ENCODE results near the gene DBN1. TPM values are rescaled to one million over a fixed set of nuclear protein-coding genes. Genes with fewer than 3 reads are reported as not detected.

Gene DBN1
- total and polyA plus RNA-seq, 2 donors (not counting 3 experiments of a cell fraction or from before 2014, with no cell fraction given) = 198 to 336 TPM

DNA sequence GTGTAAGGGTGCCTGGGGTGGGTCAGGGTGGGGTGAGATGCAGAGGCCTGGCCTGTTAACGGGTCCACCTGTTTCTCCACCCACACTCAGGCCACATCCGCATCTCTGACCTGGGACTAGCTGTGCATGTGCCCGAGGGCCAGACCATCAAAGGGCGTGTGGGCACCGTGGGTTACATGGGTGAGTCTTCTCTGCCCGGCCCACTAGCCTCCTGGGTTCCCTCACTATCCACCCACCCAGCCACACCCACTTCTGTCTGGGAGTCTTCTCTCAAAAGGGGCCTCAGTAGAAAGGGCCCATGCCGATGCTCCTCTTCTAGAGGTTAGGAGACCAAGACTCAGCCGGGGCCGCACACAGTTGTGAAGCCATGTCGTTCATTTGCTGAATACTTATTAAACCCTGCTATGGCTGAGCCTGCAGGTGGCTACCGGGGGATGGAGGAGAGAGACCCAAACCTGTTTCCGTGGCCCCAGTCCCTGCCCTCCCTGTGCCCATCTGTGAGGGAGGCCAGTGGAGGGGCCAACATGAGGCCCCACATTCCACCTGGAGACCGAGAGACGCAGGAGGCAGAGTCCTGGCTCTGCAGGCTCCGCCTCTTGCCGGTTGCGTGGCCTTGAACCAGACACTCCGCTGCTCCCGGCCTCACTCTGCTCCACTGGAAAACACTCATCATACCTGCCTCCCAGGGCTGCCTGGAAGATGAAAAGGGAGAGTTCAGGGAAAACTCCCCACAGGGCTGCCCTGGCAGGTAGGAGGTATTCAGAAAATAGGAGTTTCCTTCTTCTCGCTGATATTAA lies 38.3 kb downstream of the DBN1 start:
- no peak overlapping the region for H3K9ac ChIP-seq (replicated peaks; ENCODE audit: extremely low read depth, insufficient read depth, low read length)
- peaks cover 11 to 31% of the 10 kb centered on the region in 2 experiments for H3K36me3 ChIP-seq (ENCODE audit: control insufficient read depth in 2 of 2, extremely low read depth in 1 of 2, insufficient read depth in 2 of 2, low read length in 2 of 2)
- no peaks in the 10 kb centered on the region for H4K20me1 ChIP-seq (replicated peaks; ENCODE audit: control insufficient read depth, extremely low read depth, insufficient read depth, low read length)
- FAIRE-seq (no peak), DNase-seq (ENCODE audit: low read depth, low spot score) (no peak)
- H3K4me2 ChIP-seq (ENCODE audit: insufficient read depth, low read length) = no peak overlapping the region
- no peaks in the 10 kb centered on the region for H3K79me2 ChIP-seq (ENCODE audit: control insufficient read depth, insufficient read depth, low read length)
- H3K9me3 ChIP-seq (replicated peaks; ENCODE audit: control insufficient read depth, insufficient read depth, low read length) = no peaks in the 10 kb centered on the region
- ChIA-PET POLR2A (no interaction called here), CTCF (interaction anchor here (1.0 to 2.0 kb wide), 2 partner anchors 30 to 45 kb away, joined by 5 read pairs; no protein-coding TSS in a partner anchor)
- dilution Hi-C loops (cut with MboI; ENCODE audit: extremely low pct_ligation_motif_present, low sequenced_read_pairs) (no loop called here), intact Hi-C loops (cut with micrococcal nuclease) (no loop called here)
- no peaks in the 10 kb centered on the region for H3K27me3 ChIP-seq (ENCODE audit: control insufficient read depth in 2 of 2, insufficient read depth in 2 of 2, low read length in 2 of 2)
- TF ChIP-seq FOS (IDR thresholded peaks at IDR 0.05; ENCODE audit: borderline replicate concordance, insufficient read depth, low read length) (no peak), POLR2A (IDR thresholded peaks at IDR 0.05; ENCODE audit: low read depth, low read length) (no peak)
- no peak overlapping the region for H2AFZ ChIP-seq (ENCODE audit: low read depth, low read length)
- H3K4me3 ChIP-seq (replicated peaks in 1 of 3; ENCODE audit: insufficient read depth in 1 of 3, low read depth in 1 of 3, low read length in 3 of 3) = no peak overlapping the region
- no peaks in the 10 kb centered on the region for H3K9me1 ChIP-seq (replicated peaks; ENCODE audit: control insufficient read depth, extremely low read depth, insufficient read depth, low read length)
- no peaks in the 10 kb centered on the region for H3K4me1 ChIP-seq (ENCODE audit: control insufficient read depth, extremely low read depth, insufficient read depth, low read length)
- no TSS peak for BruUV-seq (replicated peaks)
- H3K27ac ChIP-seq (ENCODE audit: insufficient read depth, low read depth, low read length) = no peak overlapping the region

DNA sequence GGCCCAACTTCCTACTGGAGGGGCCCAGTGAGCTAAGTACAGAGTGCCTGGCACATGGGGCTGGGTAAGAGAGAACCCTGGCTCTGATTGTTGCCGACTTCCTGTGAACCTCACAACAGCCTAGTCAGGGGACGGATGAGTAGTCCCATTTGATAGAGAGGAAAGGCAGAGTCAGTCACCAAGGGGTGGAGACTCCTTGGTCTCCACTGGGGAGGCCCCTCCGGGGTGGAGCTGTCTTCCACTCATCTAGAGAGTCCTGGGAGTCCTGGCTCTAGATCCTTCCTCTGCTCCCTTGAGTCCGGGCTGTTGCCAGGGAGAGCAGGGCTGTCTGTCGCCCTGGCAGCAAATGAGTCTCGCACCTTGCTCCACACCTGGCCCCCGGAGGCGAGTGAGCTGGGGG lies 39.0 kb downstream of the DBN1 start:
- FAIRE-seq (no peak), DNase-seq (ENCODE audit: low read depth, low spot score) (no peak)
- Histone ChIP-seq H4K20me1 (replicated peaks; ENCODE audit: control insufficient read depth, extremely low read depth, insufficient read depth, low read length) (no peaks in the 10 kb centered on the region), H3K27me3 (ENCODE audit: control insufficient read depth in 2 of 2, insufficient read depth in 2 of 2, low read length in 2 of 2) (no peaks in the 10 kb centered on the region), H3K36me3 (ENCODE audit: control insufficient read depth in 2 of 2, extremely low read depth in 1 of 2, insufficient read depth in 2 of 2, low read length in 2 of 2) (peaks cover 11 to 31% of the 10 kb centered on the region in 2 experiments), H3K4me1 (ENCODE audit: control insufficient read depth, extremely low read depth, insufficient read depth, low read length) (no peaks in the 10 kb centered on the region), H3K4me3 (replicated peaks in 1 of 3; ENCODE audit: insufficient read depth in 1 of 3, low read depth in 1 of 3, low read length in 3 of 3) (no peak overlapping the region), H3K79me2 (ENCODE audit: control insufficient read depth, insufficient read depth, low read length) (peaks cover 3% of the 10 kb centered on the region), H2AFZ (ENCODE audit: low read depth, low read length) (no peak overlapping the region), H3K4me2 (ENCODE audit: insufficient read depth, low read length) (no peak overlapping the region), H3K9me3 (replicated peaks; ENCODE audit: control insufficient read depth, insufficient read depth, low read length) (no peaks in the 10 kb centered on the region), H3K9me1 (replicated peaks; ENCODE audit: control insufficient read depth, extremely low read depth, insufficient read depth, low read length) (no peaks in the 10 kb centered on the region), H3K9ac (replicated peaks; ENCODE audit: extremely low read depth, insufficient read depth, low read length) (no peak overlapping the region), H3K27ac (ENCODE audit: insufficient read depth, low read depth, low read length) (no peak overlapping the region)
- BruUV-seq (replicated peaks) = no TSS peak
- dilution Hi-C loops (cut with MboI; ENCODE audit: extremely low pct_ligation_motif_present, low sequenced_read_pairs) (no loop called here), intact Hi-C loops (cut with micrococcal nuclease) (no loop called here)
- no peak for TF ChIP-seq FOS (IDR thresholded peaks at IDR 0.05; ENCODE audit: borderline replicate concordance, insufficient read depth, low read length)
- no peak for TF ChIP-seq JUN (IDR thresholded peaks at IDR 0.05; ENCODE audit: borderline replicate concordance, insufficient read depth, insufficient read length, low read depth)
- TF ChIP-seq, protein P1, sequence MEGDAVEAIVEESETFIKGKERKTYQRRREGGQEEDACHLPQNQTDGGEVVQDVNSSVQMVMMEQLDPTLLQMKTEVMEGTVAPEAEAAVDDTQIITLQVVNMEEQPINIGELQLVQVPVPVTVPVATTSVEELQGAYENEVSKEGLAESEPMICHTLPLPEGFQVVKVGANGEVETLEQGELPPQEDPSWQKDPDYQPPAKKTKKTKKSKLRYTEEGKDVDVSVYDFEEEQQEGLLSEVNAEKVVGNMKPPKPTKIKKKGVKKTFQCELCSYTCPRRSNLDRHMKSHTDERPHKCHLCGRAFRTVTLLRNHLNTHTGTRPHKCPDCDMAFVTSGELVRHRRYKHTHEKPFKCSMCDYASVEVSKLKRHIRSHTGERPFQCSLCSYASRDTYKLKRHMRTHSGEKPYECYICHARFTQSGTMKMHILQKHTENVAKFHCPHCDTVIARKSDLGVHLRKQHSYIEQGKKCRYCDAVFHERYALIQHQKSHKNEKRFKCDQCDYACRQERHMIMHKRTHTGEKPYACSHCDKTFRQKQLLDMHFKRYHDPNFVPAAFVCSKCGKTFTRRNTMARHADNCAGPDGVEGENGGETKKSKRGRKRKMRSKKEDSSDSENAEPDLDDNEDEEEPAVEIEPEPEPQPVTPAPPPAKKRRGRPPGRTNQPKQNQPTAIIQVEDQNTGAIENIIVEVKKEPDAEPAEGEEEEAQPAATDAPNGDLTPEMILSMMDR (IDR thresholded peaks at IDR 0.05; ENCODE audit: extremely low read depth in 1 of 2, insufficient read depth in 1 of 2, low read depth in 1 of 2, low read length in 2 of 2) = no peak
- no peak for TF ChIP-seq POLR2AphosphoS5 (IDR thresholded peaks at IDR 0.05; ENCODE audit: insufficient read depth, low read depth, low read length)
- TF ChIP-seq, protein P2, sequence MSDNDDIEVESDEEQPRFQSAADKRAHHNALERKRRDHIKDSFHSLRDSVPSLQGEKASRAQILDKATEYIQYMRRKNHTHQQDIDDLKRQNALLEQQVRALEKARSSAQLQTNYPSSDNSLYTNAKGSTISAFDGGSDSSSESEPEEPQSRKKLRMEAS (IDR thresholded peaks at IDR 0.05; ENCODE audit: insufficient read depth, insufficient read length) = no peak
- TF ChIP-seq EZH2 (IDR thresholded peaks at IDR 0.05; ENCODE audit: borderline replicate concordance, low read depth, low read length, severe bottlenecking) = no peak
- no peak for TF ChIP-seq MYC (IDR thresholded peaks at IDR 0.05; ENCODE audit: low read depth, low read length)
- TF ChIP-seq GATA2 (IDR thresholded peaks at IDR 0.05; ENCODE audit: insufficient read depth, insufficient read length, low read depth, low read length) = no peak
- TF ChIP-seq POLR2A (IDR thresholded peaks at IDR 0.05; ENCODE audit: low read depth, low read length) = no peak
- POLR2A ChIA-PET = interaction anchor here (0.6 kb wide), 1 partner anchor 8 kb away, joined by 3 read pairs; the partner anchor contains the start of gene GRK6
- CTCF ChIA-PET = interaction anchor here (1.0 to 2.0 kb wide), 3 partner anchors 21 to 44 kb away, joined by 4 to 5 read pairs (median 5); no protein-coding TSS in a partner anchor
